Renal pelvis (tissue), 4 donors: ENCODE data around the gene GMCL1. TPM values are rescaled to one million over a fixed set of nuclear protein-coding genes. Genes with fewer than 3 reads are reported as not detected.

Experiments
- DNase-seq: peaks from one replicate; pipeline ENCODE4 v3.0.0-alpha.2; 2013
- polyA plus RNA-seq, 3 donors: library from polyadenylated mRNA; unstranded; fragments of 120-200 nt; gene quantifications; one replicate each; pipeline ENCODE4 v1.2.1, GENCODE V29; 2013; ENCODE audit not compliant: insufficient read length in 3 of 3

The GMCL1 gene
- polyA plus RNA-seq, 3 donors: 22.6 to 34.2 (median 33.7) TPM

DNA sequence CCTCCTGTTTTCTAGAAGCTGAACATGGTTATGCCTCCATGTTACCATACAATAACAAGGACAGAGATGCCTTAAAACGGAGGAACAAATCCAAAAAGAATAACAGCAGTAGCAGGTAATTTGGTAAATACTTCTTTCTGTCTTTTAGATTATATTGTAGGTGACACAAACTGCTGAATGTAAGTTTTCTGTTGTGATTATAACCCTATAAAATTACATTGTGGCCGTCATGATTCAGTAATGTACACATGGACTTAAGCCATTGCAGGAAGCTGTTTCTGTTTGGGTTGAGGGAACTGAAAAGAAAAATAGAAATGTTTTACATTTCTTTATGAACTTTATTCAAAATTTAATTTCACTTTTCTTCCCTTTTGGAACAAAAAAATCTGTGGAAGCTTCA lies 86.6 kb downstream of the GMCL1 start:
- no peak for DNase-seq

DNA sequence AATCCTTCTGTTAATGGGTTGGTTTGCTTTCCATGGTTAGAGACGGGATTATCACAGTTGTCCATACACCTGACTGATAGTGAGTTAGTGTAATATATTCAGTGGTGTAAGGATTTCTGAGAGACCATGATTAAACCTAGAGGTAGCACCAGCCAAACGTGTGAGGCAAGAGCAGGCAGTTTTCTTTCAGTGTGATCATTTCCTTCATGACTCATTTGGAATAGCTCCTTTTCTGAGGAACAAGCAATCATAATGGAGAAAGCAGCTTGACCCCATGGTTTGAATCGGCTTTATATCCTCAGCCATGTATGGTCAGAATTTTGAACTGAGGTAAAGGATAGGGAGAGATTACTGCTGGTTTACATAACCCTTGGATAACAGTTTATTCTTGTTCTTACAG lies 88.4 kb downstream of the GMCL1 start:
- DNase-seq: no peak

DNA sequence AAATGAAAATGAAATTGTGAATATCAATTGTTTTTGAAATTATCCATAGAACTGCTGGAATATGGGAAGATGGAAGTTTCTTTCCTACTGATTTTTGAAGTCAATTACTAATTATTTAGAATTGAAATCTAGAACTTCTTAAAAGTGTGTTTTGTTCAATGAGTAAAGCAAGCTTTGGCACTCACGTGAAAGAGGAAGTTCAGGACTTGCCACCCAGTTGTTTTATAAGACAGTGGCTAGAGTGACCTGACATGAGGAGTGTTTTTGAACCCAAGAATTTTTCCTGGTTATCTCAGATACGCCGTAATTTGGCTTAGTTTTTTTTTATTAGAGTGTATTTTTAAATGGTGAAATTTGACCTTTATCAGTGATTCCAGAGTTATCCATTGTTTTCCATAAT lies 88.9 kb downstream of the GMCL1 start:
- no peak for DNase-seq

DNA sequence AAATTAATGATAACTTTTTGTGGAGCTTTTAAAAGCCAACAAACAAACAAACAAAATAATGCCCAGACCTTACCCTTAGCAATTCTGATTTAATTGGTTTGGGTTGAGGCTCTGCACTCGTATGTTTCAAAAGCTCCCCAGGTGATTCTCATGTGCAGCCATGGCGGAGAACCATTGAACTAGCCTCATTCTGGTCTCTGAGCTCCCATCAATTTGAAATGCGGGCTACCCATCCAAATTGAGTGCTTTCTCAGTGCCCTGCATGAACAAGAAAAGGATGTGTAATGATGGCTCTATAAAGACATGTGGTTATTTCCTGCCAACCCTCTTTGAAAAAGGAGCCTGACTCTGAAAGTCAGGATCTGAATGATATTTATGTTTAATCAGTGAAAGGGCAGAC lies 93.7 kb downstream of the GMCL1 start:
- no peak for DNase-seq

DNA sequence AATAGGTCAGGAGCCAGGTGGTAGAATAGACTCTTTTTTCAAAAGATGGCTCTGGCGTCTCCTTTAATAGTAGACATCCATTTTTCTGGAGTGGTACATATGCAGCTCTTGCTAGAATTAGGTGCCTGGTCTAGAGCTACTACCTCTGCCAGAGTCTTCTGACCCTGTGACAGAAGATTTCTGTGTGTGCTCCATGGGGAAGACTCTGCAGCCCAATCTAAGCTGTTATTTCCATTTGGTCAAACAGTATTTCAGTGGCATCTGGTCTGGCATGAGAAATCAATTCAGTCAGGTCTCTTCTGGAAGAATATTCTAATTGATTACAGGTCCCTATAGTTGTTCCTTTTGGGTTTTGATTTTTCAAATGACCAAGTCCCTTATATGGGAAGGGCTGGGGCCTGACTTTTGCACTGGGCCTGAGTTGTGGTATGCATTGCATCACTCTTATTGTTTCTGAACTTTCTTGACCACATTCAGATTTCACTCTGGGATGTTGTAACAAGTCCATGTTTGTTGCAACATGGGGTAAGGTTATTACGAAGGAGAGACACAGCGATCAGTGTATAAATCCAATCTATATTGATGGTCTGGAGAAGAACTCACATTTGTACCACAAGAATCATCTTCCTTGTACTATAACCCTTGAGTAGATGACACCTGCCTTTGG lies 97.5 kb downstream of the GMCL1 start:
- no peak for DNase-seq

Other genes starting within 250 kb of the GMCL1 start
- 10 to 100 TPM; 16.7 to 27.0 (median 26.4) TPM for gene AAK1, start 185.9 kb upstream of the GMCL1 start, polyA plus RNA-seq
- 100 to 1,000 TPM; 227 to 283 (median 260) TPM for gene ANXA4, start 87.5 kb upstream of the GMCL1 start, polyA plus RNA-seq
- 10 to 100 TPM; 64.5 to 71.7 (median 67.7) TPM for gene SNRNP27, start 64.3 kb downstream of the GMCL1 start, polyA plus RNA-seq
- 10 to 100 TPM; 10.7 to 16.2 (median 14.7) TPM for gene MXD1, start 85.4 kb downstream of the GMCL1 start, polyA plus RNA-seq
- gene ASPRV1, start 132.0 kb downstream of the GMCL1 start, polyA plus RNA-seq: 1 to 10 TPM; 4.3 to 5.1 (median 4.4) TPM